HepG2 (cell line): Measurements from ENCODE around the gene RRM2. TPM values are rescaled to one million over a fixed set of nuclear protein-coding genes. Genes with fewer than 3 reads are reported as not detected.

Source experiments
- AKAP8 ChIP-seq: sonication (generic); formaldehyde crosslinking; IDR thresholded peaks from 2 replicates; pipeline ENCODE4 v1.5.1; 2020; ENCODE audit warnings: mild to moderate bottlenecking, missing genetic modification reagents
- ATM ChIP-seq: fragments of 450-650 bp; IDR thresholded peaks from 2 replicates; pipeline ENCODE4 v1.7.1; 2017; ENCODE audit warnings: mild to moderate bottlenecking, borderline replicate concordance
- CREM ChIP-seq, 2 experiments: sonication (generic) in 1 of 2; formaldehyde crosslinking in 1 of 2; IDR thresholded peaks; 2 replicates each; pipeline versions ENCODE4 v1.4.0 to v1.6.1; 2016 to 2020; ENCODE audit warnings: antibody characterized with exemption in 1 of 2, mild to moderate bottlenecking in 1 of 2, missing genetic modification reagents in 1 of 2
- EHMT2 ChIP-seq: fragments of 200-600 bp; sonication (generic); IDR thresholded peaks from 2 replicates; pipeline ENCODE4 v1.7.0; 2017; ENCODE audit warnings: antibody characterized with exemption, low read depth, low read length, borderline replicate concordance
- ELF3 ChIP-seq: IDR thresholded peaks from 2 replicates; pipeline ENCODE4 v1.6.1; 2016; ENCODE audit warnings: missing genetic modification reagents, missing compliant biosample characterization
- KLF6 ChIP-seq: IDR thresholded peaks from 2 replicates; pipeline ENCODE4 v1.8.0; 2016; ENCODE audit warnings: missing biosample characterization, missing genetic modification reagents
- PHB2 ChIP-seq: fragments of 450-650 bp; IDR thresholded peaks from 2 replicates; pipeline ENCODE4 v1.6.1; 2018; ENCODE audit not compliant: partially characterized antibody
- RFX1 ChIP-seq: fragments of 450-650 bp; IDR thresholded peaks from 2 replicates; pipeline ENCODE4 v1.6.1; 2017
- SOX5 ChIP-seq: IDR thresholded peaks from 2 replicates; pipeline ENCODE4 v1.6.1; 2016; ENCODE audit warnings: borderline replicate concordance
- STAT5B ChIP-seq: sonication (generic); formaldehyde crosslinking; IDR thresholded peaks from 2 replicates; pipeline ENCODE4 v1.4.0; 2020; ENCODE audit warnings: missing genetic modification reagents
- SUZ12 ChIP-seq: fragments of 150-350 bp; IDR thresholded peaks from 2 replicates; pipeline ENCODE4 v1.6.1; 2014; ENCODE audit warnings: low read depth, low read length
- U2AF1 ChIP-seq: fragments of 200-400 bp; formaldehyde crosslinking; optimal IDR thresholded peaks from 2 replicates; pipeline ENCODE3; 2017; ENCODE audit warnings: mild to moderate bottlenecking, low read depth, low read length
- ZNF549 ChIP-seq: sonication (generic); formaldehyde crosslinking; IDR thresholded peaks from 2 replicates; pipeline ENCODE4 v1.5.0; 2020; ENCODE audit warnings: missing genetic modification reagents
- ZNF777 ChIP-seq: sonication (generic); formaldehyde crosslinking; IDR thresholded peaks from 2 replicates; pipeline ENCODE4 v1.4.0; 2020; ENCODE audit warnings: missing genetic modification reagents
- ZNF780A ChIP-seq: sonication (generic); formaldehyde crosslinking; IDR thresholded peaks from 2 replicates; pipeline ENCODE4 v1.8.0; 2022; ENCODE audit warnings: mild to moderate bottlenecking, missing genetic modification reagents, moderate library complexity
- polyA plus RNA-seq, 8 experiments: library from polyadenylated mRNA; depleted of rRNA in 3 of 8; stranded (reverse) in 7 of 8; unstranded in 1 of 8; fragments of >200 nt; fragmentation: Illumina TruSeq in 4 of 8; extraction: Trizol in 4 of 8; gene quantifications; 2 replicates each; pipeline versions ENCODE4 v1.2.1 to v1.2.3, GENCODE V29; 2011 to 2016; ENCODE audit warnings: low read depth in 4 of 8, missing spikeins in 1 of 8, mixed read lengths in 1 of 8; ENCODE audit not compliant: insufficient read depth in 1 of 8
- total RNA-seq, 5 experiments: library from RNA; depleted of rRNA; stranded (reverse); fragments of >200 nt; fragmentation: Illumina TruSeq; extraction: Trizol; gene quantifications; 2 replicates each; pipeline ENCODE4 v1.2.3, GENCODE V29; 2016; ENCODE audit warnings: low read depth in 1 of 5
- TF ChIP-seq, protein P1 (sequence below): sonication (generic); formaldehyde crosslinking; IDR thresholded peaks from 2 replicates; pipeline ENCODE4 v1.4.0; 2020; ENCODE audit warnings: missing genetic modification reagents
- TF ChIP-seq, protein P2 (sequence below): sonication (generic); formaldehyde crosslinking; IDR thresholded peaks from 2 replicates; pipeline ENCODE4 v1.4.0; 2020; ENCODE audit warnings: missing genetic modification reagents, mild to moderate bottlenecking, borderline replicate concordance
- TF ChIP-seq, protein P3 (sequence below): sonication (generic); formaldehyde crosslinking; IDR thresholded peaks from 2 replicates; pipeline ENCODE4 v1.9.0; 2021; ENCODE audit warnings: missing genetic modification reagents, mild to moderate bottlenecking, borderline replicate concordance
- TF ChIP-seq, protein P4 (sequence below): sonication (generic); formaldehyde crosslinking; IDR thresholded peaks from 2 replicates; pipeline ENCODE4 v1.8.1; 2022; ENCODE audit warnings: low read depth, mild to moderate bottlenecking, missing genetic modification reagents
- TF ChIP-seq, protein P5 (sequence below): sonication (generic); formaldehyde crosslinking; IDR thresholded peaks from 2 replicates; pipeline ENCODE4 v1.4.0; 2020; ENCODE audit warnings: missing genetic modification reagents
- TF ChIP-seq, protein P6 (sequence below): sonication (generic); formaldehyde crosslinking; IDR thresholded peaks from 2 replicates; pipeline ENCODE4 v1.4.0; 2020; ENCODE audit warnings: missing genetic modification reagents

RRM2 gene
- total and polyA plus RNA-seq, 2 of the 13 experiments (the other 11 are each of a cell fraction or from before 2014, with no cell fraction given): 31.3 to 150 TPM

DNA sequence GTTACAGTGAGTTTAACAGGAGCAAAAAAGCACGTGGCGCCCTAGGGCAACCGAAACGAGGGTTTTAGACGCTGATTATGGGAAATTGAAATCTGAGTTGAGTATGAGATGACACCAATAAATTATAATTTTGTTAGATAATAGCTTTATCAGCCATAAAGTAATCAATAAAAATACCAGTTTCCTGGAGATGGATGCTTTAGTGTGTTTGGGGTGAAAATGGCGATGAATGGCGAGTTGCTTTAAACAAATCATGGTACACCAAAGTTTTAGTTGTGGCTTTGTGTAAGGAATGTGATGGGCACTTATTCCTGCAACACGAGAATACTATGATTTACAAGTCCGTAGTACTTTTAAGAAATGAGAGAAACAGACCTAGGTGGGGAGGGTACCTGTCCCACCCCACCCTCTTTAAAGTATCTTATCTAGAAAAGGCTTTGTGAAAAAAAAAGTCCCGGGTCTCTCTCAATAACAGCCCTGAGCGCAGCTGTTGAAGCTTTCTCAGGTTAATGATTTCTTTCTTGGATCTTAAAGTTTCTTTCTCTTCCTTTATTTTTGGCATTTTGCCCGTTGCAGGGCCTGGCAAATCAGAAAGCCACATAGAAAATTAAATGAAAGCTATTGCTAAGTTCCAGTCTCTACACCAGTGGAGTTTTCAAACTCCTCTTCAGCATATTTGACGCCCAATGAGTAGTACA lies 1.5 kb upstream of the RRM2 start (continued):
- TF ChIP-seq ELF3 (CRISPR knock-in tag) (no peak), AKAP8 (CRISPR knock-in tag) (0 out of 2 replicates have a peak, but pooled peaks have one; percentile 14), ZNF777 (no peak), RFX1 (no peak), STAT5B (CRISPR knock-in tag) (no peak), ATM (no peak), EHMT2 (no peak), PHB2 (no peak), SOX5 (no peak), ZNF549 (CRISPR knock-in tag) (no peak), ZNF780A (no peak), CREM (IDR thresholded peaks at IDR 0.05) (peak; percentile 0; the same call in 1 of the 2 replicates), CREM (CRISPR knock-in tag; IDR thresholded peaks at IDR 0.05) (no peak), KLF6 (CRISPR knock-in tag) (no peak), U2AF1 (peak; percentile 23), SUZ12 (no peak)
- TF ChIP-seq, protein P1, sequence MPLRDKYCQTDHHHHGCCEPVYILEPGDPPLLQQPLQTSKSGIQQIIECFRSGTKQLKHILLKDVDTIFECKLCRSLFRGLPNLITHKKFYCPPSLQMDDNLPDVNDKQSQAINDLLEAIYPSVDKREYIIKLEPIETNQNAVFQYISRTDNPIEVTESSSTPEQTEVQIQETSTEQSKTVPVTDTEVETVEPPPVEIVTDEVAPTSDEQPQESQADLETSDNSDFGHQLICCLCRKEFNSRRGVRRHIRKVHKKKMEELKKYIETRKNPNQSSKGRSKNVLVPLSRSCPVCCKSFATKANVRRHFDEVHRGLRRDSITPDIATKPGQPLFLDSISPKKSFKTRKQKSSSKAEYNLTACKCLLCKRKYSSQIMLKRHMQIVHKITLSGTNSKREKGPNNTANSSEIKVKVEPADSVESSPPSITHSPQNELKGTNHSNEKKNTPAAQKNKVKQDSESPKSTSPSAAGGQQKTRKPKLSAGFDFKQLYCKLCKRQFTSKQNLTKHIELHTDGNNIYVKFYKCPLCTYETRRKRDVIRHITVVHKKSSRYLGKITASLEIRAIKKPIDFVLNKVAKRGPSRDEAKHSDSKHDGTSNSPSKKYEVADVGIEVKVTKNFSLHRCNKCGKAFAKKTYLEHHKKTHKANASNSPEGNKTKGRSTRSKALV: no peak
- TF ChIP-seq, protein P2, sequence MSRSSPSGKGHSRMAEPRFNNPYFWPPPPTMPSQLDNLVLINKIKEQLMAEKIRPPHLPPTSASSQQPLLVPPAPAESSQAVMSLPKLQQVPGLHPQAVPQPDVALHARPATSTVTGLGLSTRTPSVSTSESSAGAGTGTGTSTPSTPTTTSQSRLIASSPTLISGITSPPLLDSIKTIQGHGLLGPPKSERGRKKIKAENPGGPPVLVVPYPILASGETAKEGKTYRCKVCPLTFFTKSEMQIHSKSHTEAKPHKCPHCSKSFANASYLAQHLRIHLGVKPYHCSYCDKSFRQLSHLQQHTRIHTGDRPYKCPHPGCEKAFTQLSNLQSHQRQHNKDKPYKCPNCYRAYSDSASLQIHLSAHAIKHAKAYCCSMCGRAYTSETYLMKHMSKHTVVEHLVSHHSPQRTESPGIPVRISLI (CRISPR knock-in tag): 0 out of 2 replicates have a peak, but pooled peaks have one; percentile 9
- TF ChIP-seq, protein P3, sequence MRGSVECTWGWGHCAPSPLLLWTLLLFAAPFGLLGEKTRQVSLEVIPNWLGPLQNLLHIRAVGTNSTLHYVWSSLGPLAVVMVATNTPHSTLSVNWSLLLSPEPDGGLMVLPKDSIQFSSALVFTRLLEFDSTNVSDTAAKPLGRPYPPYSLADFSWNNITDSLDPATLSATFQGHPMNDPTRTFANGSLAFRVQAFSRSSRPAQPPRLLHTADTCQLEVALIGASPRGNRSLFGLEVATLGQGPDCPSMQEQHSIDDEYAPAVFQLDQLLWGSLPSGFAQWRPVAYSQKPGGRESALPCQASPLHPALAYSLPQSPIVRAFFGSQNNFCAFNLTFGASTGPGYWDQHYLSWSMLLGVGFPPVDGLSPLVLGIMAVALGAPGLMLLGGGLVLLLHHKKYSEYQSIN (CRISPR knock-in tag): no peak
- TF ChIP-seq, protein P4, sequence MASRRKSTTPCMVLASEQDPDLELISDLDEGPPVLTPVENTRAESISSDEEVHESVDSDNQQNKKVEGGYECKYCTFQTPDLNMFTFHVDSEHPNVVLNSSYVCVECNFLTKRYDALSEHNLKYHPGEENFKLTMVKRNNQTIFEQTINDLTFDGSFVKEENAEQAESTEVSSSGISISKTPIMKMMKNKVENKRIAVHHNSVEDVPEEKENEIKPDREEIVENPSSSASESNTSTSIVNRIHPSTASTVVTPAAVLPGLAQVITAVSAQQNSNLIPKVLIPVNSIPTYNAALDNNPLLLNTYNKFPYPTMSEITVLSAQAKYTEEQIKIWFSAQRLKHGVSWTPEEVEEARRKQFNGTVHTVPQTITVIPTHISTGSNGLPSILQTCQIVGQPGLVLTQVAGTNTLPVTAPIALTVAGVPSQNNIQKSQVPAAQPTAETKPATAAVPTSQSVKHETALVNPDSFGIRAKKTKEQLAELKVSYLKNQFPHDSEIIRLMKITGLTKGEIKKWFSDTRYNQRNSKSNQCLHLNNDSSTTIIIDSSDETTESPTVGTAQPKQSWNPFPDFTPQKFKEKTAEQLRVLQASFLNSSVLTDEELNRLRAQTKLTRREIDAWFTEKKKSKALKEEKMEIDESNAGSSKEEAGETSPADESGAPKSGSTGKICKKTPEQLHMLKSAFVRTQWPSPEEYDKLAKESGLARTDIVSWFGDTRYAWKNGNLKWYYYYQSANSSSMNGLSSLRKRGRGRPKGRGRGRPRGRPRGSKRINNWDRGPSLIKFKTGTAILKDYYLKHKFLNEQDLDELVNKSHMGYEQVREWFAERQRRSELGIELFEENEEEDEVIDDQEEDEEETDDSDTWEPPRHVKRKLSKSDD (CRISPR knock-in tag): no peak
- TF ChIP-seq, protein P5, sequence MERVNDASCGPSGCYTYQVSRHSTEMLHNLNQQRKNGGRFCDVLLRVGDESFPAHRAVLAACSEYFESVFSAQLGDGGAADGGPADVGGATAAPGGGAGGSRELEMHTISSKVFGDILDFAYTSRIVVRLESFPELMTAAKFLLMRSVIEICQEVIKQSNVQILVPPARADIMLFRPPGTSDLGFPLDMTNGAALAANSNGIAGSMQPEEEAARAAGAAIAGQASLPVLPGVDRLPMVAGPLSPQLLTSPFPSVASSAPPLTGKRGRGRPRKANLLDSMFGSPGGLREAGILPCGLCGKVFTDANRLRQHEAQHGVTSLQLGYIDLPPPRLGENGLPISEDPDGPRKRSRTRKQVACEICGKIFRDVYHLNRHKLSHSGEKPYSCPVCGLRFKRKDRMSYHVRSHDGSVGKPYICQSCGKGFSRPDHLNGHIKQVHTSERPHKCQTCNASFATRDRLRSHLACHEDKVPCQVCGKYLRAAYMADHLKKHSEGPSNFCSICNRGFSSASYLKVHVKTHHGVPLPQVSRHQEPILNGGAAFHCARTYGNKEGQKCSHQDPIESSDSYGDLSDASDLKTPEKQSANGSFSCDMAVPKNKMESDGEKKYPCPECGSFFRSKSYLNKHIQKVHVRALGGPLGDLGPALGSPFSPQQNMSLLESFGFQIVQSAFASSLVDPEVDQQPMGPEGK (CRISPR knock-in tag): peak; percentile 62; the same call in 1 of the 2 replicates
- TF ChIP-seq, protein P6, sequence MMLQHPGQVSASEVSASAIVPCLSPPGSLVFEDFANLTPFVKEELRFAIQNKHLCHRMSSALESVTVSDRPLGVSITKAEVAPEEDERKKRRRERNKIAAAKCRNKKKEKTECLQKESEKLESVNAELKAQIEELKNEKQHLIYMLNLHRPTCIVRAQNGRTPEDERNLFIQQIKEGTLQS: no peak
